ENCODE results near the gene STARD8.

- no peak for TF ChIP-seq CTCF (IDR thresholded peaks at IDR 0.05)
- no peak for TF ChIP-seq ZFX (IDR thresholded peaks at IDR 0.05; ENCODE audit: borderline replicate concordance)
Observed at GRCh38 chrX:68675571-68675970, 28.1 kb downstream of the STARD8 start.
